ENCODE data around the gene BBS9.
"Not testable (repeated sequence)": the region's sequence is repeated elsewhere in the genome, so short reads cannot be mapped to it uniquely, and the experiment has no call there.

BBS9 gene

DNA sequence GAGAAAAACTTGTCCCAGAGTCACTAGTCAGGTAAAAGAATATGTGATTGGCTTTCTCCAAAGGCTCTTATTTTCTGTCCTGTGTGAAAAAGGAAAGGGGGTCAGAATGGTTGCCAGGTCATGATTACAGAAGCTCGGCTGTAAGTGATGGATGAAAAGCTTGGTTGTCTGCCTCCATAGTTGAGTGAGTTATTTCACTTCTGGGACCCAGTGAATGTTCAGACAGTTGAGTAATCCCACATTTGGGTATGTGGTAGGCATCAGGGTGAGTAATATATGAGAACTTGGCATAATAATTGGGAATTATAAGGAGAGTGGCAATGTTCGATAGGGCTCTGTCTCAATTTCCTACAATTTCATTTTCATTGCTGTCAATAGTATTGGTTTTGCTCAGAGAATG, 72.5 kb downstream of the BBS9 start:
- no peak for DNase-seq

DNA sequence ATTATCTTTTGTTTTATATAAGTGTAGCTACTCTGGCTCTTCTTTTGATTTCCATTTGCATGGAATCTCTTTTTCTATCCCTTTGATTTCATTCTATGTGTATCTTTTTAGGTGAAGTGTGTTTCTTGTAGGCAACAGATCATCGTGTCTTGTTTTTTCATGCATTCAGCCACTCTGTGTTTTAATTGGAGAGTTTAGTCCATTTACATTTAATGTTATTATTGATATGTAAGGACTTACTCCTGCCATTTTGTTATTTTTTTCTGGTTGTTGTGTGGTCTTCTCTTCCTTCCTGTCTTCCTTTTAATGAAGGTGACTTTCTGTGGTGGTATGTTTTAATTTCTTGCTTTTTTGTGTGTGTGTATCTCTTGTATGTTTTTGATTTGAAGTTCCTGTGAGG, 81.6 kb downstream of the BBS9 start:
- no peak for DNase-seq

DNA sequence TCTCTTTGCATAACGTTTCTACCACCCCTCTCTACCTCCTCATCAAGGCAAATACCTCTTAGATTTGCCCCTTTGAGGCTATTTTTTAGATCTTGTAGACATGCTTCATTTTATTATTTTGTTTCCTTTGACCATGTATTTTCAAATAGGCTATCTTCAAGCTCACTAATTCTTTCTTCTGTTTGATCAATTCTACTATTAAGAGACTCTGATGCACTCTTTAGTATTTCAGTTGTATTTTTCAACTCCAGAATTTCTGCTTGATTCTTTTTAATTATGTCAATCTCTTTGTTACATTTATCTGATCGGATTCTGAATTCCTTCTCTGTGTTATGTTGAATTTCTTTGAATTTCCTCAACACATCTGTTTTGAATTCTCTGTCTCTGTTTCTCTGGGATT, 82.8 kb downstream of the BBS9 start:
- no peak for DNase-seq

DNA sequence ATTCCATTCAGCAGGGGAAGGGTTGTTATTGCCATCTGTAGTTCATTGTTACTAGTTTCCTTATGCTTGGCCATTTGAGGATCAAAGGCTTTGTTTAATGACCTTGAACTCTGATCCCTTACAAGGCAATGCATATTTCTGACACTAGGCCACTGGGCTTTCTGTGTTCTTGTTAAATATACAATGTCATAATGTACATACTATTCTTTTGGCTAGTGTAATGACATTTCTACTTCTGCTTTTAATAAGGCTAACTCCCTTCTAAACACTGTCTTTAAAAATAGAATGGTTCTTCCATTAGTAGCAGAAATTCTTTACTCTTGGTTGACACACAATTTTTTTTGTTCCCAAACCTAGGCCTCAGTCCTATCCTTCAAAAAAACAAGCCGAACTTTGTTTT, 86.6 kb downstream of the BBS9 start:
- DNase-seq: no peak

DNA sequence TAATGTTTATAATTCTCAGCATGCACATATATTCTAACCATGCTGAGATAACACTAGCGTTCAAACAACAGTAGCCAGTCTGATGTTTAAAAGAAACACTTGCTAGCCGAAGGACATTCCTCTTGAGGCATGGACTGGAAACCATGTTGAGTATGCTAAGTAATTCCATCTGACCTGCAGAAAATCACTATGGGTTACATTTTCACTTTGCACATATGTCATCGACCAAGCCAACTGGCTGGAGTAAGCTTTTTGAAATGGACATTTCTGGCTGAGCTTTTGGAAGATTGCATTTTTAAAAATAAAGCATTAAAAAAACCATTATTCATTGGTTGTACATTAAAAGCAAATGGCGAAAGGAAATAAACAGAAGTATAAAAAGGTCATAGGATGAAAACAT, 88.2 kb downstream of the BBS9 start:
- DNase-seq: no peak

DNA sequence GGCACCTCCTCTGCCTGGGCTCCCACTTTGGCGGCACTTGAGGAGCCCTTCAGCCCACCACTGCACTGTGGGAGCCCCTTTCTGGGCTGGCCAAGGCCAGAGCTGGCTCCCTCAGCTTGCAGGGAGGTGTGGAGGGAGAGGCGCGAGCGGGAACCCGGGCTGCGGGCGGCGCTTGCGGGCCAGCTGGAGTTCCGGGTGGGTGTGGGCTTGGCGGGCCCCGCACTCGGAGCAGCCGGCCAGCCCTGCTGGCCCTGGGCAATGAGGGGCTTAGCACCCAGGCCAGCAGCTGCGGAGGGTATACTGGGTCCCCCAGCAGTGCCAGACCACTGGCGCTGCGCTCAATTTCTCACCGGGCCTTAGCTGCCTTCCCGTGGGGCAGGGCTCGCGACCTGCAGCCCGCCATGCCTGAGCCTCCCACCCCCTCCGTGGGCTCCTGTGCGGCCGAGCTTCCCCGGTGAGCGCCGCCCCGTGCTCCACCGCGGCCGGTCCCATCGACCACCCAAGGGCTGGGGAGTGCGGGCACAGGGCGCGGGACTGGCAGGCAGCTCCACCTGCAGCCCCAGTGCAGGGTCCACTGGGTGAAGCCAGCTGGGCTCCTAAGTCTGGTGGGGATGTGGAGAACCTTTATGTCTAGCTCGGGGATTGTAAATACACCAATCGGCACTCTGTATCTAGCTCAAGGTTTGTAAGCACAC, 89.6 kb downstream of the BBS9 start:
- not testable (repeated sequence) for DNase-seq

DNA sequence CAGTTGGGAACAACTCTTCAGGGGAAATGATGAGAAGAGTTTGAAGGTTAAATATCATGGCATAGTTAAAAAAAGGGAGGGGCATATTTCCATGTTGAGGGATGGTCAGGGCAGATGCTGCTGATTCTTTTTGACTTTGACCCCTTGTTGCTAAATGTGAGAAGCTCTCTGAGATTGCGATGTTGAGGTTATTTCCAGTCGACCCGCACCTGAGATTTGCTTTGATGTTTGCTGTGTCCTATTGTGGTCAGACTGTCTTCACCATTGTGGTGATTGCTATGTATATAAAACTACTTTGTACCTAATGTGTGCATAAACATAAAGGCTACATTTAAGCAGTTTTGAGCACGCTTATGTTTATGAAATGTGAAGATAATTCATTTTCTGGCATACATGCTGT, 90.9 kb downstream of the BBS9 start:
- no peak for DNase-seq

DNA sequence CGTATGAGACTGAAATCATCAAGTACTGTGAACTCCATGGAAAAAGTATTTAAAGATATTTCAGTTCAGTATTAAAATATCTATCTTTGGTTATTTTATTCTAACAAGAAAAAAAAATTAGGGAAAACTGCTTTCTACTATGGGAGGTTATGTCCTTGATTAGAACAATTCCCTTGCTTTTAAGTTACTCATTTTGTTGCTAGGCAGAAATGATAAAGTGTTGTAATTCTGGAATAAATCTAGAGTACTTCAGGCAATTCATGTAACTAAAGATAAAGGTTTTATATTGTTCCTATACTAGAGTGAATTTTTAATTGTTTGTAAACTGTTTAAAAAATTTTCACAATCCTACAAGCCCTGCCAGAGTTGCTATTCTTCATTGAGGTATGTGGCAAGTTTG, 92.0 kb downstream of the BBS9 start:
- no peak for DNase-seq

DNA sequence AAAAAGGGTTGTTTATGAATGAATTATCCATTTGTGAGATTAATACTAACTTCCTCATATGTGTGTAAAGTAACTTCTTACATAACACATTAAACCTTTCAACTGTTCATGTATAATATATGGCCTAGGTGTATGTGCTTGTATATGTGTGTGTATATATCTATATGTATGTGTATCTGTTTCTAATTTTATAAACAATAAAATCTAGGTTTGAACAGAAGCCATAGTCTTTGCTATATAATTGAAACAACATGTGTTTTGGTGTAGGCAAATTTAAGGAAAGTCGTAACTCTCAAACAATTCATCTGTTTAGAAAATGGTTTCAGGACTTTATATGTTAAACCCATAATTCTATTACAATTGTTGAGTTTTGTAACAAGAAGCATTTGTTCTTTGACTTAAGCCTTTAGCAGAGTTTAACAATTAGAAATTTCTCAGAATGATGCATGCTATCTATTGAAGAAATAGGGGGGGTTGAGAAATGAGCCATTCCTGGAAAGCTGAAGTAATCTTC, 103.3 kb downstream of the BBS9 start:
- DNase-seq: no peak

DNA sequence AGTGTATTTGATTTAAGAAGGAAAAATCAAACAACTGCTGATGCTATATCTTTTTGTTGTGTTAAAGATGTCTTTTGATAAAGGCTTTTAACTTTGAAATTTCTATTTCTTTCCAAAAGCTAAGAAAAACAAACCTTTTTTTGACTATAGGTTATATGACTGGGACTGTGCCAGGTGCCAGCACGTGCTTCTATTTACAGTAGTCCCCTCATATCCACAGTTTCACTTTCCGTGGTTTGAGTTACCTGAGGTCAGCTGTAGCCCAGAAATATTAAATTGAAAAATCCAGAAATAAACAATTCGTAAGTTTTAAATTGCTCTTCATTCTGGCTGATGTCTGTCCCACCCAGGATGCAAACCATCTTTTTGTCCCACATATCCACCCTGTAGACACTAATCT, 104.3 kb downstream of the BBS9 start:
- no peak for DNase-seq

DNA sequence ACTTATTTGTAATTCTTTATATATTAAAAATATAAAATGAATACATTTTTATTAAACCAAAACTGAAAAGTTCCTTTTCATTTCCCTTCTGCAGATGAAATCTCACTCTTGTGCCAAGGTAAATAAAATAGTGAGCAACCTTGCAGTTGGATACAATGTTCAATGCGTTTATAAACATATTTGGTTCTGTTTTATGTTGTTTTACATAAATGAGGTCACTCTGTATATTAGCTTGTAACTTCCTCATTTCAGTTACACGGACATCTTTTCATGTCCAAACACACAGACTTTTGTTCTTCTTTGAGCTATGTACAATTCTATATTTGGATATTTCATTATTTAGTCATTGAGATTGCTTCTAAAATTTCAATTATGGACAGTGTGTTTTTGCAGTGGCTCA, 107.7 kb downstream of the BBS9 start:
- no peak for DNase-seq

DNA sequence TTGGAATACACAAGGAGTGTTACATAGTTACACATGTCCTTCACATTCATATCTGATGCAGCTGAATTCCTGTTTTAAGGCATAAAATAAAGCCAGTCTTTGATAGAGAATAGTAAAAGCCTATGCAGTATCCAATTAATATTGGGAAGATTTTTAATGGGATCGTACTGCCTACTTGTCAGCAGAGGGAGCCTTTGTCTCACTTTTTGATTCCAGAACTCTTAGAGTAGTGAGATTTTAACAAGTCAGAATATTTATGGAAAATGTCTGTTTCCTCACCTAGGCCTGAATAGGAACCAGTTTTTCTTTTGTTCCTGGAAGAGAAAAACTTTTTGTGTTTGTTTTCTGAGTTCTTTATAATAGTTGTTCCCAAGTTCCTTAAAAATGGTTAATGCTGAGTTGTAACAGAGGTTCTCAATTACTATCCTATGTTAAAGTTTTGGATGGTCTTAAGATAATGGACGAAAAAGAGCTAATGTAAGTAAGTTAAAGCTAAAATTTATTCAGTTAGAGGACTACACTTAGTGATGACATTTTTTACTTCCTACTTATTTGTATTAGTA, 114.0 kb downstream of the BBS9 start:
- no peak for DNase-seq

DNA sequence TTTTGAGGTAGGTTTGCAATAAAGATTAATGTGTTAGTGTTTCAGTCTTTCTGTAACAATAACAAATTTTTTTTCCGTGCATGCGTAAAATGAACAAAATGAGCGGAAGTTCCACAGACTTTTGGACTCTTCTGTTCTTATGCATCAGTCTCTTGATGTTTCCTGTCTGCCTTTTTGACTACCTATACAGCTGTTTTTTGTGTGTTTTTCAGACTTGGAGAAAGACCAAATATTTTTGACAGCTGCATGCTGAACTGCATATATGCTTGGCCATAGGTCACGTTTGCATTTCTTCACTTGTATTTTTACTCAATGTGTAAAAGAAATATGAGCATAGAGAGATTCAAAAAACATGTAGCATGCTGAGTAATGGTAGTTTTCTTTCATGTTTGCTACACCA, 119.3 kb downstream of the BBS9 start:
- no peak for DNase-seq

DNA sequence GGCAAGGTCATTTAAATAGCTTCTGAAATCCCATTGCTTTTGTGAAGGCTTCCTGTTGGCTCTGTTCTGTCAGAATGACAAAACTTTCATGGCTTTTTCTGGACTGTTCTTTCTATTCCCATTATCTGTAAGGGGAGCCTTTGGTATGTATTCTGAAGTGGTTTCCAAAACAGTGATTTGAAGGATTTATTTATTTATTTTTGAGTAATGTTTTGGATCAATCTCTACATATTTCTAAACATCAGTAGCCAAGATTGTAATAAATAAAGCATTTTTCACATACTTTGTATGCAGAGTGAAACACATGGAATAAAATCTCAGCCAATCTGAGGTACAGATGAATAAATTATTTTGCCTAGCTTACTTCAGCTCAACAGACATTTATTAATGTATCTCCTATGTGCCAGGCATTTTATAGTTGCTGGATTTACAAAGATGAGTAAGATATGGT, 121.1 kb downstream of the BBS9 start:
- DNase-seq: no peak

DNA sequence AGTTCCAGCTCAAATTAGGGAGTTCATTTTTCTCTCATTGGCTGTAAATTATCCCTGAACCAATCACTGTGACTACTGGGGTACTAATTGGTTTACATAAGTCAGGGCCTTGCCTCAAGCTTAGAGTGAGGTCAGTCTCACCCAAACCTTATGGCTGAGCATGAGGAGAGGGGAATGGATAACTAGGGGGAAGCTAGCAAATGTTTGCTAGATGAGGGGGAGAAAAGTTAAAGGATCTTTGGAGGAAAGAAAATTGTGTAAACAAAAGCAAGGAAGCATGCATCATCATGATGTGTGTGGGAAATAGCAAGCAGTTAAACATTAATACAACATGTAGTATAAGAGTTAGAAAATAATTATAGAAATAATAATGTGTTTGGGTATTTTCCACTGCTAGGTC, 121.9 kb downstream of the BBS9 start:
- DNase-seq: no peak

DNA sequence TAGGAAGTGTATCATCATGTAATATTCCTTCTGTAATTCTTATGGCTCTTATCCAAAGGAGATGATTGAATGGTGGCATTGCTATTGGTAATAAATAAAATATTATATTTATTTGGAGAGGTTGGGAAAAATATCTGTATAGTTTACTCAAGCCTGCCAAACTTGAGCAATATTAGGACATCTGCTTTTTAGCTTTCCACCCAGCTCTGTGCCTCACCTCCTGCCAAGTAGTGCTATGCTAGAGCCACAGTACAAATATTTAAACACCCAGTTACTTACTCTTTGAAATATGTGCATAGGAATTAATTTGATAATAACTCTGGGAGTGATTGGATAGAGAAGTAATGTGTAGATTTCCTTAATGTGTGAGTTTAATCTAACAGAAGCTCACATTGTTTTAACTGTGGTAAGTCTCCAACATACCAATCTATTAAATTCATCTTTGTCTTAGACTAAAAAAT, 129.2 kb downstream of the BBS9 start:
- DNase-seq: no peak

DNA sequence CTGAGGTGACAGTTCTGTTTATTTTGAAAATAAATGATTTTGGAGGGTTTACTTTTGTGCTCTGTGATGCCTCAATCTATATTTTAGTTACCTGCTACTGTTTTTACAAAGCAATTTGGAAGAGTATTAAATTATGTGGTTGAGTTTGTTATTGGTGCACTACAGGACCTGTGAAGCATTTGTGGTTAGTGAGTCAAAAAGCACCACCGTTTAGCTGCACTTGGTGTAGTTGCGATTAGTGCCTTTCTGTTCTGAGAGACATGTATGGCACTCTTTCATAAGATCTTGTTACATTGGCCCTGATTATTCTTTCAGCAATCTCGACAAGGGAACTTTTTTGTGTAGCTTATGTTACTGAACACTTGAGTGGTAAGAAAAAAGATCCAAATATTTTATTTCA, 132.2 kb downstream of the BBS9 start:
- no peak for DNase-seq

DNA sequence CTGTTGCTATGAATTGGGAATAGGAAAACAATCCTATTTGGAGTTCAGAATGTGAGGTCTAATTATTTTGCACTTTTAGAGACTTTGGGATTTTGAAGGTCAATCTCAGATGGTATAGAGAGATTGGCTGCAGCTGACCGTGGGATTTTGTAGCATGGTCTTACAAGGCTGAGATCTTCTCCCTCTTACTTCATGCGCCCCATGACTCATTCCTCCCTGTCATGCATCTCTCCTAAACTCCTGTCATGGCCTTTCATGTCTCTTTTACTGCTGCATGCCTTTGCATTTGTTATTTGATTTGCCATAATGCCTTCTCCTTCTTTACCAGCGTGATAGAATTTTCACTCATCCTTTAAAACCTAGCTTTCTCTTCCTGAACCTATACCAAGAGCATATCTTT, 133.1 kb downstream of the BBS9 start:
- no peak for DNase-seq

DNA sequence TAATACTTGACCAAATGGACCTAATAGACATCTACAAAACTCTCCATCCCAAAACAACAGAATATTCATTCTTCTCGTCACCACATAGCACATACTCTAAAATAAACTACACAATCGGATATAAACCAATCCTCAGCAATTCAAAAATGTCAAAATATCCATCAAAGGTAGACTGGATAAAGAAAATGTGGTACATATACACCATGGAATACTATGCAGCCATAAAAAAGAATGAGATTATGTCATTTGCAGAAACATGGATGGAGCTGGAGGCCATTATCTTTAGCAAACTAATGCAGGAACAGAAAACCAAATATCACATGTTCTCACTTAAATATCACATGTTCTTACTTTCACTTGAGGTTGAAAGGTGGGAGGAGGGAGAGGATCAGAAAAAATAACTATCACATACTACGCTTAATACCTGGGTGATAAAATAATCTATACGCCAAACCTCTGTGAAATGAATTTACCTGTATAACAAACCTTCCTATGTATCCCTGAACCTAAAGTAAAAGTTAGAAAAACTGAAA, 142.5 kb downstream of the BBS9 start:
- not testable (repeated sequence) for DNase-seq

DNA sequence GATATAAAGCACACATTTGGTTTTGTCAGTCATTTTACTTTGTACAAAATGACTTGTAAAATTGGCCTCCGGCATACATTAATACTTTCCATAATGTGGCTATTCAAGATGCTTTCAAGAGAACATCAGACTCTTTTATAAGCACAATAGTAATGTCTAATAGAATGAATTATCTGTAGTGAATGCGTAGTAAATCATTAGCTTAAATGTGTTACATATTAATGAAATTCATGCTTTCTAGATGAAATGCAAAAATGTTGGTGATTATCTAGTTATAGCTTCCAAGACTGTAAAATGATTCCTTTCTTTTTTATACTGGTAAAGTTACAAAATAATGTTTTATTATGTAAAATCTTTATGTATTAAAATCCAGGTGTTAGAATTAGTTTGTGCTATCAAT, 144.0 kb downstream of the BBS9 start:
- DNase-seq: no peak

DNA sequence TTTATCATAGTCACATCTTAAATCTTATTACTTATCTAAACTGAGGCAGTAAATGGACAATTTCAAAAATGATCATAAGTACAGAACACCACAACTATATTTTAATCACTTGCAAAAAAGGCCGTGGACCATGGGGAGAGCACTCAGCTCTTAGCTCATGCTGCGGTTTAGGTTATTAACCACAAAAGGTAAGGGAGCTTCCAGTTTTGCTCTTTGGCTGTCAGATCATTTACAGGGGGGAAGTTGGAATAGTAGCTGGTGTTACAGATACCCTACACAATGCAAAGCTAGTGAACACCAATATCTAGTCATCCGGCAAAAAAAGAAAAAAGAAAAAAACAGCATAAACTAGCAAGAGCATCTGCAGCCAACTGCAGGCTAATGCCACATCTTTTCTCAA, 147.0 kb downstream of the BBS9 start:
- DNase-seq: no peak

DNA sequence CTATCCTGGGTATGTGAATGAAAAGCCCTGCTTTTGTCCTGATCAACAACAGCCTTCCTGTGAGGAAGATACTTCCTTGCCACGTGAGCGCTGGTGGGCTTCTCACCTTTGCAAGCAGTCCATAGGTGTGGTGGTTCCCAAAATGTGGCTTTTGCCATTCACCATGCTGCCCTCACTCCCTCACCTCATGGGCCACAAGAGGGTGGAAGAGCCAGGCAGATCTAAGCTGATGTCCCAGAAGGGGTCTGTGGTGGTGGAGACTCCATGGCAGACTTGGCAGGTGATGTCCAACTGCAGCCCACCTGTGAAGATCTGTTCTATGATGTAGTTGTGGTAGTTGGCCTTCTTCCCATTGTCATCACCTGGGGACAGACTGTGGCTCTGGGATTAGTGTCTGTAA, 147.4 kb downstream of the BBS9 start:
- no peak for DNase-seq

DNA sequence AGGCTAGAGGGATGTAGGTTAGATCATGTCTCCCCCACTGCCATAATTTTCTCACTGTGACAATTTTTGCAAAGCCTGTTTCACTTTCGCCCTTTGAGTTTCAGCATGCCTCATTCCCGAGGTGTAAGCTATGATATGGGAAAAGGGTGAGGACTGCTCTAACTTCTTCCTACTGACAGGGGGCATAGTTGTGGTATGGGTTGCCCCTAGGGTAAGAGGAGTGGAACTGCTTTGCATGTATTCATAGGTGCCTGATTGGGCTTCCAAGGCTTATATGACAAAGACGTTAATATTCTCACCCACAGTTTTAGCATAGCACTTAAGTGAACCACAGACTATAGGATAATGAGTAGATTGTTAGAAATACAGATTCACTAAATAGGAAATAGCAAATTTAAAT, 148.7 kb downstream of the BBS9 start:
- DNase-seq: no peak

DNA sequence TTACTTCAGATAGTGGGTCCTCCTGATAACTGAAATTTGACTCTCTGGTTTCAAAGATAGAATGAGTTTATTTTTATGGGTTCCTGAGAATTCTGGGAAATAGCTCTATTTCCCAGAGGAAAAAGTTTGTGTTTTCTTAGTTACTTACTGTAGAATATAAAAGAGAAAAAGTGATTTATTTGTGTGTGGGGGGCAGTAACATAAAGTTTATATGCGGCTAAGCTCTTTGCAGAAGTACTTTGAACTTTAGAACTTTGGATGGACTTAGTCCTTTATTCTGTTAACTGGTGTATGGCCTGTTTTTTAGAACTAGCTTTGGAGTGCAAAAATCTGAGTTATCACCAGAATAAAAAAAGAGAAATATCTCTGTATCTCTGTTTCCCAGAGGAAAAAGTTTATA, 157.1 kb downstream of the BBS9 start:
- no peak for DNase-seq

DNA sequence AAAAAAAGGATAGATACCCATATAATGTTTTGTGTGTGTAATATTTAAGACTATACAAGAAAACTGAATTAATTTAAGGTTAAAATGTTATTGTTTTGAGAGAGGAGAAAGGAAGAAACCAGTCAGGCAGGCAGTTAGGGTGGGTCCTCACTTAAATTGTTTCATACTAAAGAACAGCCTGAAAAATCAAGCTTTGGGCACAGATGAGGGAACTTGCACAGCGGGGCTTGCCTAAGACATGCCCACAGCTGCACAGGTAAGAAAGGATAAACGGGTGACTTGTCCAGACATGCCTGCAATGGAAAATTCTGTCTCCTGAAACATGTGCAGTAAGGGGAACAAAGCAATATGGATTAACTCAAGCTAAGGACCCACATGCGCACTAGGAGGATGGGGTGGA, 158.4 kb downstream of the BBS9 start:
- DNase-seq: no peak

Measured in activated T-cell treated with anti-CD3 and anti-CD28 coated beads for 4 hours (primary cell).